Activated B cell treated with CpG ODN at 0.5 μM for 24 hours (primary cell): ENCODE data around the gene ATG5. TPM values are rescaled to one million over a fixed set of nuclear protein-coding genes. Genes with fewer than 3 reads are reported as not detected.

ENCODE experiments used
- ATAC-seq: fragments of 200-7000 bp; cut with Tn5 transposase; one replicate; pipeline ENCODE4 v1.10.0; 2021; ENCODE audit warnings: low read depth, mild to moderate bottlenecking, moderate library complexity
- CTCF ChIA-PET: fragments of 350-600 bp; sonication (Branson Sonifier 250); formaldehyde crosslinking; loops from one replicate; lab custom pipeline; 2021; ENCODE audit warnings: antibody characterized with exemption; lab: Charles Lee
- POLR2A ChIA-PET: fragments of 350-600 bp; sonication (Branson Sonifier 250); formaldehyde crosslinking; loops from one replicate; lab custom pipeline; 2021; ENCODE audit warnings: antibody characterized with exemption; lab: Charles Lee
- DNase-seq: peaks from one replicate; pipeline ENCODE4 v3.0.0; 2022
- H3K27ac Mint-ChIP-seq: one replicate; pipeline ENCODE4 v1.8.0; 2020; ENCODE audit warnings: mixed read lengths
- H3K27me3 Mint-ChIP-seq: one replicate; pipeline ENCODE4 v1.8.0; 2021; ENCODE audit warnings: mixed read lengths
- H3K36me3 Mint-ChIP-seq: one replicate; pipeline ENCODE4 v1.8.0; 2021; ENCODE audit warnings: low read depth, mixed read lengths
- H3K4me1 Mint-ChIP-seq: one replicate; pipeline ENCODE4 v1.8.0; 2021; ENCODE audit warnings: mixed read lengths
- H3K4me3 Mint-ChIP-seq: one replicate; pipeline ENCODE4 v1.8.0; 2020; ENCODE audit warnings: mild to moderate bottlenecking, mixed read lengths
- H3K9me3 Mint-ChIP-seq: one replicate; pipeline ENCODE4 v1.8.0; 2020; ENCODE audit warnings: mixed read lengths
- CTCF ChIP-seq: fragments of 200-600 bp; IDR thresholded peaks from one replicate; pipeline ENCODE4 v1.8.0; 2022; ENCODE audit warnings: antibody characterized with exemption, mild to moderate bottlenecking
- intact Hi-C: fragments of 100-400 bp; cut with micrococcal nuclease; formaldehyde crosslinking; loops from one replicate; pipeline ENCODE4 v1.15.1; 2024
- total RNA-seq: library from RNA; stranded (reverse); gene quantifications from 2 replicates; pipeline ENCODE4 v1.2.3, GENCODE V29; 2022

ATG5 gene
- total RNA-seq, 1 donor from 2014 or later, result 30.3 TPM

- no peaks in the 10 kb centered on the region for H3K27me3 Mint-ChIP-seq
- CTCF ChIA-PET, result no interaction called here
- POLR2A ChIA-PET, result interaction anchor here (0.7 to 1.0 kb wide), 2 partner anchors 10 to 387 kb away, joined by 5 to 6 read pairs; partner anchors contain the start of gene ATG5
- H3K36me3 Mint-ChIP-seq, result peaks cover 47% of the 10 kb centered on the region
- no peak overlapping the region for H3K27ac Mint-ChIP-seq
- DNase-seq (no peak), ATAC-seq (no peak)
- peaks cover 35% of the 10 kb centered on the region for H3K4me1 Mint-ChIP-seq
- no peak for TF ChIP-seq CTCF
- H3K4me3 Mint-ChIP-seq, result no peak overlapping the region
- H3K9me3 Mint-ChIP-seq, result no peaks in the 10 kb centered on the region
- intact Hi-C loops, result no loop called here
Observed at GRCh38 chr6:106315765-106316374, 9.7 kb downstream of the ATG5 start.

DNA sequence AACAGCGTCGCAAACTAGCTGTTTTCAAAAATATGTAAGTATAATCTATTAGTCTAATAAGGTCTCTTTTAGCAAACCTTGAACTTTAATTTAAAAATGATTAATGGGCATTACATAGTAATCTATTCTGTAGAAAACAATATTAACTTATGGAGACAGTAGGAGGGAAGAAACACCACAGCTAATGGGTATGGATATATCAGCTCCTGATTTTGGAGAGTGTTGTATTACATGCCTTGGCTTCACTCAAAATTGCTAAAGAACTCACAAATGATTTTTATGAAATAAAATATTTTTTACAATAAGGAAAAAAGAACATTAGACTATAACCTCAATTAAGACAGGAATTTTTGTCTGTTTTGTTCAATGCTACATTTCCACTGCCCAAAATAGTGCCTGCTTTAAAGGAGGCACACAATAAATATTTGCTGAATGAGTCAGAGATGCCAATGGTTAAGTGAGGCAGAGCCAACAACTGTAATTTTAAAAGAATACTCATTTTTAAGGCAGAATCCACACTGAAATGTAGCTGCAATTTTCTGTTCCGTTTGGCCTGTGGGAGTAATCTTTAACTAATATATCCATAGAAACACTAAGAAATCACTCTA, 15.7 kb downstream of the ATG5 start:
- no peaks in the 10 kb centered on the region for H3K27me3 Mint-ChIP-seq
- H3K4me1 Mint-ChIP-seq, result peaks cover 17% of the 10 kb centered on the region
- H3K36me3 Mint-ChIP-seq, result peaks cover 68% of the 10 kb centered on the region
- H3K27ac Mint-ChIP-seq, result no peak overlapping the region
- no peak overlapping the region for H3K4me3 Mint-ChIP-seq
- CTCF ChIA-PET, result no interaction called here
- TF ChIP-seq CTCF, result no peak
- POLR2A ChIA-PET, result no interaction called here
- no peak for DNase-seq
- intact Hi-C loops, result loop anchor here (10.0 kb wide), 1 partner anchor 515 kb away; no protein-coding TSS in a partner anchor
- H3K9me3 Mint-ChIP-seq, result no peaks in the 10 kb centered on the region
- ATAC-seq, result no peak

DNA sequence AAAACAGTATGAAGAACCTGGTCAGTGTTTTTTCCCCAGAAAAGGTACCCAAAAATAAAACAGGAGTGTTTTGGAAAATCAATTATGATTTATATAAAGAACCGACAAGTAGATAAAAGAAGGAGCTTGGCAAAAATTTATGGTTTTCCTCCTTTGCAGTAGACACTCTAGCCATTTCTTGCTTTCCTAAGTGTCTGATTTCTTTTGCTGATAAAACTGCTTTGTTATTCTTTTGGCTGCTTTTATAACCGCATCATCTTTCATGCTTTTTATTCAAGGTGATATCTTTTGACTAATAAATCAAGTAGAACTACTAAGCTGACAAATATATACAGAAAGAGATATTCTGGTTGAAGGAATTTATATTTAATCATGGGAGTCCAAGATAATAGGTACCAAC, 16.6 kb downstream of the ATG5 start:
- ChIA-PET CTCF (interaction anchor here (0.6 kb wide), 1 partner anchor 1353 kb away, joined by 6 read pairs; no protein-coding TSS in a partner anchor), POLR2A (no interaction called here)
- H3K9me3 Mint-ChIP-seq, result no peaks in the 10 kb centered on the region
- peaks cover 66% of the 10 kb centered on the region for H3K36me3 Mint-ChIP-seq
- no peak overlapping the region for H3K4me3 Mint-ChIP-seq
- DNase-seq (no peak), ATAC-seq (no peak)
- H3K27ac Mint-ChIP-seq, result no peak overlapping the region
- no peak for TF ChIP-seq CTCF
- H3K4me1 Mint-ChIP-seq, result peaks cover 17% of the 10 kb centered on the region
- intact Hi-C loops, result loop anchor here (10.0 kb wide), 1 partner anchor 514 kb away; no protein-coding TSS in a partner anchor
- no peaks in the 10 kb centered on the region for H3K27me3 Mint-ChIP-seq

GRCh38 chr6:106305740-106306139, 19.8 kb downstream of the ATG5 start:
- Mint-ChIP-seq H3K27me3 (no peaks in the 10 kb centered on the region), H3K9me3 (no peaks in the 10 kb centered on the region), H3K36me3 (peaks cover 39% of the 10 kb centered on the region), H3K4me1 (no peaks in the 10 kb centered on the region), H3K4me3 (no peak overlapping the region), H3K27ac (no peak overlapping the region)
- intact Hi-C loops, result loop anchor here (10.0 kb wide), 1 partner anchor 511 kb away; no protein-coding TSS in a partner anchor
- CTCF ChIA-PET, result no interaction called here
- TF ChIP-seq CTCF, result no peak
- ATAC-seq (no peak), DNase-seq (no peak)
- POLR2A ChIA-PET, result no interaction called here

DNA sequence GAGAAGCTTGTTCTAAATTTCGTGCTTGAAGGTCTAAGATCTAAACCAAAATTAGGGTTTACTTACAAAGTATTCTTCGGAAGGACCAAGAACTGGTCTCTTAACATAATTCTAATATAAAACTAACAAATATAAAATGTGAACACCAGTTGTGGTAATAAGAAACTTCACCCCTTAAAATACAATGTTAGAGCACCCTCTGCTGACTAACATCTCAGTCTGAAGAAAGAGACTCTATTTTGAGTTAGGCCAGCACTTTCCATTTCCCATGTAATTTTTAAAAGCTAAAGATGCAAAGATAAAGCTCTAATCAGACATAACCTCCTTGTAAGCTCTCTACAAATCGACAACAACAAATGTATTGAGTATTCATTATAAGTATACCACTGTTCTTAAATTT, 24.6 kb downstream of the ATG5 start:
- ATAC-seq, result no peak
- POLR2A ChIA-PET, result no interaction called here
- DNase-seq, result no peak
- CTCF ChIA-PET, result interaction anchor here (1.0 to 2.5 kb wide), 4 partner anchors 77 to 870 kb away, joined by 3 to 11 read pairs (median 6); no protein-coding TSS in a partner anchor
- TF ChIP-seq CTCF, result no peak
- no peaks in the 10 kb centered on the region for H3K9me3 Mint-ChIP-seq
- intact Hi-C loops, result loop anchor here (1.0 to 10.0 kb wide), 7 partner anchors 79 to 1214 kb away; no protein-coding TSS in a partner anchor
- H3K4me1 Mint-ChIP-seq, result no peaks in the 10 kb centered on the region
- H3K27me3 Mint-ChIP-seq, result no peaks in the 10 kb centered on the region
- no peak overlapping the region for H3K4me3 Mint-ChIP-seq
- H3K27ac Mint-ChIP-seq, result no peak overlapping the region
- H3K36me3 Mint-ChIP-seq, result peaks cover 11% of the 10 kb centered on the region
